A549 (cell line): ENCODE results near the gene SEMA3C.

ENCODE experiments used
- CTCF ChIP-seq: fragments of >200 bp; sonication (Bioruptor Twin); formaldehyde crosslinking; IDR thresholded peaks from 3 replicates; pipeline ENCODE4 v1.5.1; 2016
- RAD21 ChIP-seq, 2 experiments: fragments of >200 bp in 1 of 2; sonication (Bioruptor Twin) in 1 of 2; formaldehyde crosslinking in 1 of 2; IDR thresholded peaks in 1 of 2; conservative IDR thresholded peaks in 1 of 2; 2 replicates in 1 of 2; 3 replicates in 1 of 2; pipeline ENCODE4 v1.6.1; 2012 to 2018; ENCODE audit warnings: inconsistent platforms in 1 of 2
- TF ChIP-seq, protein P1 (sequence below): fragments of 450-650 bp; IDR thresholded peaks from 2 replicates; pipeline ENCODE4 v1.6.1; 2014; ENCODE audit warnings: antibody characterized with exemption

GRCh38 chr7:80910228-80910627 is 8.6 kb downstream of the SEMA3C start:
- TF ChIP-seq, protein P1, sequence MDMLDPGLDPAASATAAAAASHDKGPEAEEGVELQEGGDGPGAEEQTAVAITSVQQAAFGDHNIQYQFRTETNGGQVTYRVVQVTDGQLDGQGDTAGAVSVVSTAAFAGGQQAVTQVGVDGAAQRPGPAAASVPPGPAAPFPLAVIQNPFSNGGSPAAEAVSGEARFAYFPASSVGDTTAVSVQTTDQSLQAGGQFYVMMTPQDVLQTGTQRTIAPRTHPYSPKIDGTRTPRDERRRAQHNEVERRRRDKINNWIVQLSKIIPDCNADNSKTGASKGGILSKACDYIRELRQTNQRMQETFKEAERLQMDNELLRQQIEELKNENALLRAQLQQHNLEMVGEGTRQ, result no peak
- no peak for TF ChIP-seq CTCF
- no peak for TF ChIP-seq RAD21 (conservative IDR thresholded peaks at IDR 0.05 in 1 of 2, IDR thresholded peaks at IDR 0.05 in 1 of 2)
